ENCODE data around the gene PDE8B.

PDE8B gene

GRCh38 chr5:77180167-77181081, 30.1 kb upstream of the PDE8B start:
- TF ChIP-seq EGR1 (IDR thresholded peaks at IDR 0.05) (no peak), YY1 (IDR thresholded peaks at IDR 0.05; ENCODE audit: low read depth) (no peak), NFIC (IDR thresholded peaks at IDR 0.05) (no peak), RAD21 (IDR thresholded peaks at IDR 0.05; ENCODE audit: low read depth) (no peak), REST (IDR thresholded peaks at IDR 0.05; ENCODE audit: low read depth) (no peak), TEAD4 (IDR thresholded peaks at IDR 0.05) (no peak), CEBPB (IDR thresholded peaks at IDR 0.05) (no peak), USF1 (IDR thresholded peaks at IDR 0.05) (no peak), EP300 (IDR thresholded peaks at IDR 0.05; ENCODE audit: borderline replicate concordance) (no peak), CREB1 (IDR thresholded peaks at IDR 0.05; ENCODE audit: low read depth) (no peak), TCF12 (IDR thresholded peaks at IDR 0.05; ENCODE audit: low read depth) (no peak), TAF1 (IDR thresholded peaks at IDR 0.05; ENCODE audit: low read depth) (no peak), ZBTB7A (IDR thresholded peaks at IDR 0.05; ENCODE audit: low read depth) (no peak), FOXM1 (IDR thresholded peaks at IDR 0.05; ENCODE audit: borderline replicate concordance, low read depth) (no peak), MAX (IDR thresholded peaks at IDR 0.05) (no peak)

- TF ChIP-seq CEBPB (IDR thresholded peaks at IDR 0.05) (no peak), RAD21 (IDR thresholded peaks at IDR 0.05; ENCODE audit: low read depth) (no peak), MAX (IDR thresholded peaks at IDR 0.05) (no peak), USF1 (IDR thresholded peaks at IDR 0.05) (no peak), EGR1 (IDR thresholded peaks at IDR 0.05) (no peak)
Measured at GRCh38 chr5:77181173-77181572, 29.3 kb upstream of the PDE8B start.

- TF ChIP-seq ZBTB7A (IDR thresholded peaks at IDR 0.05; ENCODE audit: low read depth) (no peak), MAX (IDR thresholded peaks at IDR 0.05) (no peak), FOXM1 (IDR thresholded peaks at IDR 0.05; ENCODE audit: borderline replicate concordance, low read depth) (no peak), USF1 (IDR thresholded peaks at IDR 0.05) (no peak), EP300 (IDR thresholded peaks at IDR 0.05; ENCODE audit: borderline replicate concordance) (no peak), TAF1 (IDR thresholded peaks at IDR 0.05; ENCODE audit: low read depth) (no peak), YY1 (IDR thresholded peaks at IDR 0.05; ENCODE audit: low read depth) (no peak), REST (IDR thresholded peaks at IDR 0.05; ENCODE audit: low read depth) (no peak), TEAD4 (IDR thresholded peaks at IDR 0.05) (no peak), CEBPB (IDR thresholded peaks at IDR 0.05) (no peak), TCF12 (IDR thresholded peaks at IDR 0.05; ENCODE audit: low read depth) (no peak), RAD21 (IDR thresholded peaks at IDR 0.05; ENCODE audit: low read depth) (no peak), CREB1 (IDR thresholded peaks at IDR 0.05; ENCODE audit: low read depth) (no peak), EGR1 (IDR thresholded peaks at IDR 0.05) (no peak), NFIC (IDR thresholded peaks at IDR 0.05) (no peak)
Measured at GRCh38 chr5:77181596-77182304, 28.7 kb upstream of the PDE8B start.

GRCh38 chr5:77182367-77182766, 28.1 kb upstream of the PDE8B start:
- TF ChIP-seq FOXM1 (IDR thresholded peaks at IDR 0.05; ENCODE audit: borderline replicate concordance, low read depth) (no peak), REST (IDR thresholded peaks at IDR 0.05; ENCODE audit: low read depth) (no peak), TAF1 (IDR thresholded peaks at IDR 0.05; ENCODE audit: low read depth) (no peak), CREB1 (IDR thresholded peaks at IDR 0.05; ENCODE audit: low read depth) (no peak), ZBTB7A (IDR thresholded peaks at IDR 0.05; ENCODE audit: low read depth) (no peak), YY1 (IDR thresholded peaks at IDR 0.05; ENCODE audit: low read depth) (no peak), NFIC (IDR thresholded peaks at IDR 0.05) (no peak), USF1 (IDR thresholded peaks at IDR 0.05) (no peak), CEBPB (IDR thresholded peaks at IDR 0.05) (no peak), EGR1 (IDR thresholded peaks at IDR 0.05) (no peak), MAX (IDR thresholded peaks at IDR 0.05) (no peak), EP300 (IDR thresholded peaks at IDR 0.05; ENCODE audit: borderline replicate concordance) (no peak), RAD21 (IDR thresholded peaks at IDR 0.05; ENCODE audit: low read depth) (no peak), TEAD4 (IDR thresholded peaks at IDR 0.05) (no peak), TCF12 (IDR thresholded peaks at IDR 0.05; ENCODE audit: low read depth) (no peak)

Measured in Ishikawa (cell line).